H1 (cell line): ENCODE measurements around the gene SHISA7. TPM values are rescaled to one million over a fixed set of nuclear protein-coding genes. Genes with fewer than 3 reads are reported as not detected.

Experiments used
- CTCF ChIA-PET: fragments of 300-600 bp; sonication (Branson Sonifier 250); formaldehyde crosslinking; loops from one replicate; lab custom pipeline; 2021; ENCODE audit not compliant: partially characterized antibody; lab: Charles Lee
- POLR2A ChIA-PET: fragments of 300-600 bp; sonication (Branson Sonifier 250); formaldehyde crosslinking; loops from one replicate; lab custom pipeline; 2021; ENCODE audit warnings: inconsistent platforms; ENCODE audit not compliant: partially characterized antibody; lab: Charles Lee
- DNase-seq, 2 experiments: peaks; one replicate each; pipeline versions ENCODE4 v3.0.0 to v3.0.0-alpha.2; 2010 to 2022; ENCODE audit warnings: low spot score in 2 of 2, low read depth in 1 of 2, mixed read lengths in 1 of 2
- FAIRE-seq: peaks from 2 replicates; lab custom pipeline; 2011; peaks lifted over from hg19 to GRCh38; lab: Jason Lieb, UNC
- H2AFZ ChIP-seq: 2 replicates; pipeline ENCODE4 v1.8.1; 2012; ENCODE audit warnings: low read length, inconsistent platforms
- H2AK5ac ChIP-seq: 2 replicates; pipeline ENCODE4 v1.6.1; 2013; ENCODE audit warnings: low read depth, low read length
- H2BK120ac ChIP-seq: replicated peaks from 2 replicates; pipeline ENCODE3; 2013; ENCODE audit warnings: low read depth, low read length, inconsistent platforms
- H2BK12ac ChIP-seq: 2 replicates; pipeline ENCODE4 v1.6.1; 2013; ENCODE audit warnings: low read depth, low read length
- H2BK15ac ChIP-seq: 2 replicates; pipeline ENCODE4 v1.6.1; 2013; ENCODE audit warnings: low read length
- H2BK20ac ChIP-seq: 2 replicates; pipeline ENCODE4 v1.6.1; 2013; ENCODE audit warnings: low read length
- H2BK5ac ChIP-seq: 2 replicates; pipeline ENCODE4 v1.6.1; 2013; ENCODE audit warnings: low read depth, low read length
- H3K14ac ChIP-seq: 2 replicates; pipeline ENCODE4 v1.6.1; 2013; ENCODE audit warnings: inconsistent platforms; ENCODE audit not compliant: insufficient read length
- H3K18ac ChIP-seq: 2 replicates; pipeline ENCODE4 v1.6.1; 2013; ENCODE audit warnings: low read length; ENCODE audit errors: extremely low read depth
- H3K23ac ChIP-seq: 2 replicates; pipeline ENCODE4 v1.6.1; 2013; ENCODE audit warnings: inconsistent platforms; ENCODE audit not compliant: insufficient read length
- H3K23me2 ChIP-seq: 2 replicates; pipeline ENCODE4 v1.6.1; 2013; ENCODE audit warnings: low read depth, low read length
- H3K27ac ChIP-seq: 2 replicates; pipeline ENCODE4 v1.6.1; 2011; ENCODE audit warnings: low read depth, low read length, inconsistent platforms
- H3K27me3 ChIP-seq, 4 experiments: replicated peaks in 1 of 4; 1 replicate in 1 of 4; 2 replicates in 3 of 4; pipeline versions ENCODE4 v1.6.1 to v1.8.1; 2011 to 2013; ENCODE audit warnings: low read length in 3 of 4, mild to moderate bottlenecking in 3 of 4, inconsistent platforms in 2 of 4, mixed read lengths in 2 of 4, moderate library complexity in 1 of 4; ENCODE audit not compliant: control insufficient read depth in 3 of 4, insufficient read depth in 3 of 4; ENCODE audit errors: extremely low read depth in 1 of 4
- H3K36me3 ChIP-seq, 4 experiments: 2 replicates each; pipeline versions ENCODE4 v1.6.1 to v1.8.1; 2011 to 2013; ENCODE audit warnings: mild to moderate bottlenecking in 4 of 4, low read length in 3 of 4, moderate library complexity in 2 of 4, control low read depth in 1 of 4, inconsistent platforms in 1 of 4; ENCODE audit not compliant: insufficient read depth in 4 of 4, control insufficient read depth in 2 of 4
- H3K4ac ChIP-seq: replicated peaks from 2 replicates; pipeline ENCODE3; 2013; ENCODE audit warnings: low read length, low read depth, mixed read lengths, inconsistent platforms; ENCODE audit not compliant: insufficient read length
- H3K4me1 ChIP-seq, 4 experiments: replicated peaks in 1 of 4; 1 replicate in 1 of 4; 2 replicates in 3 of 4; pipeline versions ENCODE4 v1.6.1 to v1.8.1; 2011 to 2013; ENCODE audit warnings: low read length in 3 of 4, inconsistent platforms in 2 of 4, mixed read lengths in 1 of 4; ENCODE audit not compliant: insufficient read depth in 4 of 4, control insufficient read depth in 3 of 4
- H3K4me2 ChIP-seq, 2 experiments: 2 replicates each; pipeline versions ENCODE4 v1.6.1 to v1.8.1; 2011 to 2013; ENCODE audit warnings: low read depth in 2 of 2, low read length in 2 of 2, control low read depth in 1 of 2, inconsistent platforms in 1 of 2, mild to moderate bottlenecking in 1 of 2; ENCODE audit not compliant: insufficient read depth in 1 of 2
- H3K4me3 ChIP-seq, 4 experiments: fragments of 200-600, 300-600 bp in 1 of 4; sonication (generic), shearing (Covaris generic), sonication (Bioruptor Twin) in 1 of 4; 2 replicates each; pipeline versions ENCODE4 v1.5.1 to v1.8.1; 2011 to 2016; ENCODE audit warnings: low read length in 4 of 4, low read depth in 3 of 4, control low read depth in 2 of 4, inconsistent platforms in 2 of 4, mild to moderate bottlenecking in 2 of 4, mixed read lengths in 1 of 4, moderate library complexity in 1 of 4; ENCODE audit not compliant: insufficient read depth in 2 of 4; ENCODE audit errors: extremely low read depth in 1 of 4
- H3K56ac ChIP-seq: replicated peaks from 2 replicates; pipeline ENCODE3; 2013; ENCODE audit warnings: low read depth, mild to moderate bottlenecking, mixed read lengths, low read length, inconsistent platforms; ENCODE audit not compliant: insufficient read length
- H3K79me1 ChIP-seq: 2 replicates; pipeline ENCODE4 v1.6.1; 2013; ENCODE audit warnings: low read depth, low read length, control low read depth
- H3K79me2 ChIP-seq, 2 experiments: 2 replicates each; pipeline versions ENCODE4 v1.6.1 to v1.8.1; 2012 to 2013; ENCODE audit warnings: low read length in 2 of 2, mild to moderate bottlenecking in 2 of 2, inconsistent platforms in 1 of 2; ENCODE audit not compliant: insufficient read depth in 2 of 2, control insufficient read depth in 1 of 2
- H3K9ac ChIP-seq, 4 experiments: replicated peaks in 1 of 4; 1 replicate in 1 of 4; 2 replicates in 3 of 4; pipeline versions ENCODE4 v1.6.1 to v1.8.1; 2011 to 2013; ENCODE audit warnings: low read depth in 3 of 4, low read length in 3 of 4, control low read depth in 2 of 4, mild to moderate bottlenecking in 2 of 4, moderate library complexity in 2 of 4, inconsistent platforms in 1 of 4; ENCODE audit errors: extremely low read depth in 1 of 4
- H3K9me3 ChIP-seq, 2 experiments: 2 replicates each; pipeline versions ENCODE4 v1.6.1 to v1.8.1; 2012 to 2013; ENCODE audit warnings: mild to moderate bottlenecking in 2 of 2, moderate library complexity in 2 of 2, control low read depth in 1 of 2, inconsistent platforms in 1 of 2, low read depth in 1 of 2, low read length in 1 of 2, mixed read lengths in 1 of 2; ENCODE audit not compliant: insufficient read depth in 2 of 2
- H4K20me1 ChIP-seq, 2 experiments: replicated peaks in 1 of 2; 2 replicates each; pipeline versions ENCODE3 to v1.8.1; 2011 to 2013; ENCODE audit warnings: inconsistent platforms in 2 of 2, low read length in 2 of 2, mild to moderate bottlenecking in 1 of 2; ENCODE audit not compliant: insufficient read depth in 2 of 2, control insufficient read depth in 1 of 2
- H4K5ac ChIP-seq: 2 replicates; pipeline ENCODE4 v1.6.1; 2013; ENCODE audit warnings: low read length, low read depth, mixed read lengths, inconsistent platforms; ENCODE audit not compliant: insufficient read length
- H4K8ac ChIP-seq: 2 replicates; pipeline ENCODE4 v1.8.0; 2013; ENCODE audit warnings: mild to moderate bottlenecking, moderate library complexity, low read length, inconsistent platforms; ENCODE audit not compliant: insufficient read depth; ENCODE audit errors: extremely low read depth
- H4K91ac ChIP-seq: replicated peaks from 2 replicates; pipeline ENCODE3; 2013; ENCODE audit warnings: low read length, mixed read lengths, inconsistent platforms; ENCODE audit not compliant: insufficient read length
- GABPA ChIP-seq: IDR thresholded peaks from 2 replicates; pipeline ENCODE4 v1.6.1; 2011; ENCODE audit warnings: mild to moderate bottlenecking, low read length, moderate library complexity, borderline replicate concordance; ENCODE audit not compliant: insufficient read depth
- WGBS, 2 experiments: shearing (Covaris generic) in 1 of 2; methylation state at CpG; one replicate each; pipeline versions ENCODE4 v1.1.6 to v1.1.7; 2013 to 2015; ENCODE audit warnings: low lambda C conversion rate in 2 of 2, mixed read lengths in 2 of 2, inconsistent platforms in 1 of 2, low coverage in 1 of 2, missing lambda C conversion rate in 1 of 2; ENCODE audit not compliant: insufficient replicate concordance in 2 of 2, insufficient coverage in 1 of 2, insufficient read length in 1 of 2; ENCODE audit errors: extremely low coverage in 1 of 2, missing lambda C conversion rate in 1 of 2; 5-methylcytosine and 5-hydroxymethylcytosine counted together
- polyA plus RNA-seq, 7 experiments: library from polyadenylated mRNA; depleted of rRNA in 3 of 7; stranded (reverse) in 5 of 7; unstranded in 2 of 7; fragments of >200 nt in 5 of 7; fragments of 200-250 nt in 2 of 7; gene quantifications; 1 replicate in 5 of 7; 2 replicates in 1 of 7; 4 replicates in 1 of 7; pipeline versions ENCODE4 v1.2.1 to v1.2.3, GENCODE V29; 2011 to 2013; ENCODE audit warnings: missing spikeins in 2 of 7, mixed read lengths in 2 of 7
- total RNA-seq: library from RNA; stranded (reverse); fragmentation: NEBNext Ultra II Directional; extraction: Animal tissue kit (Norgen Biotek cat#: 25700); gene quantifications from 2 replicates; pipeline ENCODE4 v1.2.1, GENCODE V29; 2021

The SHISA7 gene
- total and polyA plus RNA-seq, 2 of the 8 experiments (the other 6 are each of a cell fraction or from before 2014, with no cell fraction given), result 0.76 to 1.0 TPM

- Histone ChIP-seq H4K8ac (no peak overlapping the region), H3K18ac (no peak overlapping the region), H2BK15ac (no peak overlapping the region), H4K91ac (no peak overlapping the region), H3K4me1 (peaks cover 0 to 44% (median 34%) of the 10 kb centered on the region in 4 experiments; a peak in 6 of 7 replicates), H4K20me1 (peaks cover 21 to 35% of the 10 kb centered on the region in 2 experiments), H3K9ac (no peak overlapping the region), H3K27ac (no peak overlapping the region), H2AFZ (no peak overlapping the region), H3K23me2 (peaks cover 7% of the 10 kb centered on the region; the same call in 1 of the 2 replicates), H3K27me3 (no peaks in the 10 kb centered on the region), H3K23ac (no peak overlapping the region), H3K4me3 (peak overlapping the region in 1 of 4 experiments; percentile 14; a peak in 2 of 8 replicates), H2BK12ac (no peak overlapping the region), H3K79me1 (peaks cover 26% of the 10 kb centered on the region), H2AK5ac (no peak overlapping the region), H3K4me2 (peak overlapping the region; percentile 3 to 38; a peak in 3 of 4 replicates), H3K36me3 (peaks cover 22 to 31% (median 24%) of the 10 kb centered on the region in 4 experiments), H2BK5ac (no peak overlapping the region), H2BK120ac (no peak overlapping the region), H3K56ac (no peak overlapping the region), H3K9me3 (no peaks in the 10 kb centered on the region), H3K14ac (no peak overlapping the region), H4K5ac (no peak overlapping the region), H3K4ac (no peak overlapping the region), H2BK20ac (no peak overlapping the region), H3K79me2 (peaks cover 6 to 15% of the 10 kb centered on the region in 2 experiments; a peak in 3 of 4 replicates)
- WGBS, 2 experiments, result 65% methylated on average over 16 of the region's 18 CpGs; no CpG with 5 or more reads in 1 of the 2 experiments
- DNase-seq, result no peak
- no peak for FAIRE-seq
- POLR2A ChIA-PET, result interaction anchor here (0.5 to 26.7 kb wide), 20 partner anchors 8 to 1506 kb away, joined by 3 to 874 read pairs (median 4); partner anchors contain the start of genes GARIN5B, HSPBP1, IL11 and KMT5C
- CTCF ChIA-PET, result interaction anchor here (0.9 to 6.1 kb wide), 4 partner anchors 10 to 112 kb away, joined by 3 to 39 read pairs (median 4); no protein-coding TSS in a partner anchor
- TF ChIP-seq GABPA, result no peak
These were observed 51.1 kb downstream of the SHISA7 start for GRCh38 chr19:55391702-55392615.
